Activated CD8-positive, alpha-beta memory T cell treated with anti-CD3 and anti-CD28 coated beads for 4 hours (primary cell): ENCODE measurements around the gene SGTA.
"Not testable (repeated sequence)": the region's sequence is repeated elsewhere in the genome, so short reads cannot be mapped to it uniquely, and the experiment has no call there.

ENCODE experiments used
- DNase-seq, 2 donors: peaks; one replicate each; pipeline ENCODE4 v3.0.0-alpha.2; 2020; ENCODE audit warnings: low read depth in 2 of 2

Gene SGTA

GRCh38 chr19:2726904-2727639 lies 56.0 kb downstream of the SGTA start:
- no peak for DNase-seq

DNA sequence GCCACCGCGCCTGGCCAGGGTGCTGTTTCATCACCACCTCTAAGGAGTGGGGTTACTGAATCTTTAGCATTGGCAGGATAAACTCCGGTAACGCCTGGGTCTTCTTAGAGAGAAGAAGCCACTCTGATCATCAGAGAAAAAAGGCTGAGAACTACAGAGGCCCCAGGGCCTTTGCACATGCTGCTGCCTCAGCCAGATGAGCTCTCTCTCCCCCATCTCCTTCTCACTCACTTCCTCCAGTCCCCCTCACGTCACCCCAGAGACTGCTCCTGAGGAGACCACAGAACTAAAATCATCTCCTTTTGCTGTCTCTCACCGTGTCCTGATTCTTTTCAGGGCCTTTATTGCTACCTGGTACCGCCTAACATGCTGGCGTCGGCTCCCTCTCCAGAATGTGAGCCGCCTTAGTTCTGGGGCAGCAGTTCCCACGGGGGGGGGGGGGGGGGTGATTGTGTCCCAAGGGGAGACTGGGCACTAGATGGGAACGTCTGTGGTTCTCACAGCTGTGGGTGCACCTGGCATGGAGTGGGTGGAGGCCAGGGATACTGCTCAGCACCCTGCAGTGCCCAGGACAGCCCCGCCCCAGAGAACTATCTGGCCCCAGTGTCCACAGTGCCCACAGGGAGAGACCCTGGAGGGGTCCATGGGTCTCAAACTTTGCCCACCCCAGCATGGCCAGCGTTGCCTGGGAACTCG lies 56.8 kb downstream of the SGTA start:
- DNase-seq = no peak

GRCh38 chr19:2724148-2724557 lies 58.9 kb downstream of the SGTA start:
- DNase-seq = no peak

GRCh38 chr19:2723747-2724146 lies 59.3 kb downstream of the SGTA start:
- DNase-seq = no peak

GRCh38 chr19:2723345-2723715 lies 59.7 kb downstream of the SGTA start:
- DNase-seq = no peak

GRCh38 chr19:2722541-2723344 lies 60.3 kb downstream of the SGTA start:
- DNase-seq = no peak

DNA sequence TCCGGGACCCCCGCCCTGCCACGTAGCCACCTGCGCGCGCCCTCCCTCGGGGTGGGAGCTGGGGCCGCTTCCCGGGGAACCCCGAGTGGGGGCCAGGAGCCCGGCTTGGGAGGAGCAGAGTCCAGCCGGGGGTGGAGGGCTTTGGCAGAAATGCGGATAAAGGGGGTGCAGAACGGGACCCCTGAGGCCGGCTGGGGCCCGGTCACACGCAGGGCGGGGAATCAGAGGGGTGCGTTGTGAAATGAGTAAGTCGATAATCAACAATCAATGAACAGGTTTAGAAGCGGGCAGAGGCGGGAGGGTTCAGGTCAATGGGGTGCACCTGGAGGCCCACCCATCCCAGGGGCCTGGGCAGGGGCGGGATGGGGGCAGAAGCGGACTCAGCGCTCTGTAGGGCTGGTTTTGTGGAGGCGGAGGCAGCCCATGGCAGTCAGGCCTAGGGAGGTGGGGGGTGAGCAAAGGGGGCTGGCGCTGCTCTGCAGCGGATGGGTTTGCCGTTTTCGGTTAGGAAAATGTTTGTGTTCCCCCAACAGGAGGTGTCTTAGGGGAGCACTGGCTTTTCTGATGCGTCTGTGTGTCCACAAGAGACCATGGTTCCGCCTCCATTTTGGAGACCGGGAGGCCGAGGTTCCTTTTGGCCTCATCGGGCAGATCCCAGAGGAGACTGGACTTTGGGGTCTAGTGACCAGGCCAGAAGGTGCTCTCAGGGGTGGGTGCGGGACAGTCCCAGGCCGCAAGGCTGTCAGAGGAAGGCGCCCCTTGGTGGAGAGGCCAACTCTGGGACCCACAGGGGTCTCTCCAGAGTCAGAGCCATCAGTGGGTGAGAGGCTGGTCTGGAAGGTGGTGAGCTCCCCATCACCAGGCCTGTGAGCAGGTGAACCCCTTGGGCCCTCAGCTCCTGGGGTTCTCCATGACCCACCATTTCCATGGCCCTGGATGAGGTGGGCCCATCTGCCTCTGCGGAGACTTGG lies 61.2 kb downstream of the SGTA start:
- DNase-seq = no peak

DNA sequence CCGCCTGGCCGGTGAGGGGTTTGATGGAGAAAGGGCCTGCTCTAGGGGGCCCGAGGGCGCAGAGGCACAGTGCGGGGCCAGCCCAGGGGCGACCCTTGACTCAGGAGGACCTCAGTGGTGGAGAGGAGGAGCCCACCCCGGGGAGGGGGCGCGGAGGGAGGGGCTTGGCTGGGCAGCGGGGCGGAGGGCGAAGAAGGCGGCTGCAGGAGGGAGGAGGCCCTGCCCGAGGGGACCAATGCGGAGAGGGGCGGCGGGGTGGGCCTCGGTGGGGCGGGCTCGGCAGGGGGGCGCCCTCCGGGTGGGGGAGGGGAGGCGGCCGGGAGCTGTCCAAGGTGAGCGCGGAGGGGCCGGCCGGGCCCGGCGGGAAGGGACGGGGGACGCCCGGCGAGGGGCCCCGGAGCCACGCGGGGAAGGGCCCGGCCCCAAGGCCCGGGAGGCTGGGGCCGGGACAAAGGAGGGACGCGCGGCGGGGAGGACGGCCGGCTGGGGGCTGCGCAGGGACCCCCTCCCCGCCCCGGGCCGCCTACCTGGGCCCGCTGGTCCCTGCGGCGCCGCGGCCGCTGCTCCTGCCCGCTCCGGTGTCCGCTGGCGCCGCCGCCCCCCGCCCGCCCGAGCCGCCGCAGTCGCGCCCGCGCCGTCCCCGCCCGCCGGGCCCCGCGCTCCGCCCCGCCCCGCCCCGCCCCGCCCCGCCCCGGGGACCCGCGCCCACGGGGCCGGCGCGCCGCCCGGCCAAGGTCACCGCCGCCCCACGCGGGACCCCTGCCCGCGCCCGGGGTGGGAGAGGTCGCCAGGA lies 62.1 kb downstream of the SGTA start, which contains the start of gene DIRAS1:
Gene DIRAS1 (minus strand): TSS at position 596 of the 793 bp plus-strand sequence. CDS start 3,566 bp downstream, outside the sequence.
- no peak for DNase-seq

- no peak for DNase-seq
These were observed 62.9 kb downstream of the SGTA start for GRCh38 chr19:2719920-2720776.

DNA sequence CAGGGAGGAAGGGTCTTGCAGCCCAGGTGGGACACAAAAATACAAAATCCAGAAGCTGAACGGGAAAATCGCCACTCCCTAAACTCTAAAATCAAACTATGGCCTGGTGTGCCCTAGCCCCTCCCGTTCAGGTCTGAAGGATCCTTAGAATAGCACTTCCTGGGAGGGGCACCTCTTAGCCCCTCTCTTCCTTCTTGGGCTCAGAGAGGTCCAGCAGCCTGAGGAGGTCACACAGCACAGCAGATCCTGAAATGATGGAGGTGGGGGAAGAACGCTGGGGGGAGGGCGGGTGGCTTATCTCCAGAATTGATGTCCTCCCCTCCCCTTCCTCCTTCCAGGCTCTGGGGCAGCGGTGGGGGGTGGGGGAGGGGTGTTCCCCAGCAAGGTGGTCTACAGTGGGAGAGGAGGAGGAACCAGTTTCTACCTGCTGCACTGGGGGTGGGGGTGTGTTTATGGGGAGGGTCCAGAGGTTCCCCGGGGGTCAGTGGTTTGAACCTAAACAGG lies 63.8 kb downstream of the SGTA start:
- DNase-seq = no peak

GRCh38 chr19:2717638-2718541 lies 65.2 kb downstream of the SGTA start:
- DNase-seq = no peak

DNA sequence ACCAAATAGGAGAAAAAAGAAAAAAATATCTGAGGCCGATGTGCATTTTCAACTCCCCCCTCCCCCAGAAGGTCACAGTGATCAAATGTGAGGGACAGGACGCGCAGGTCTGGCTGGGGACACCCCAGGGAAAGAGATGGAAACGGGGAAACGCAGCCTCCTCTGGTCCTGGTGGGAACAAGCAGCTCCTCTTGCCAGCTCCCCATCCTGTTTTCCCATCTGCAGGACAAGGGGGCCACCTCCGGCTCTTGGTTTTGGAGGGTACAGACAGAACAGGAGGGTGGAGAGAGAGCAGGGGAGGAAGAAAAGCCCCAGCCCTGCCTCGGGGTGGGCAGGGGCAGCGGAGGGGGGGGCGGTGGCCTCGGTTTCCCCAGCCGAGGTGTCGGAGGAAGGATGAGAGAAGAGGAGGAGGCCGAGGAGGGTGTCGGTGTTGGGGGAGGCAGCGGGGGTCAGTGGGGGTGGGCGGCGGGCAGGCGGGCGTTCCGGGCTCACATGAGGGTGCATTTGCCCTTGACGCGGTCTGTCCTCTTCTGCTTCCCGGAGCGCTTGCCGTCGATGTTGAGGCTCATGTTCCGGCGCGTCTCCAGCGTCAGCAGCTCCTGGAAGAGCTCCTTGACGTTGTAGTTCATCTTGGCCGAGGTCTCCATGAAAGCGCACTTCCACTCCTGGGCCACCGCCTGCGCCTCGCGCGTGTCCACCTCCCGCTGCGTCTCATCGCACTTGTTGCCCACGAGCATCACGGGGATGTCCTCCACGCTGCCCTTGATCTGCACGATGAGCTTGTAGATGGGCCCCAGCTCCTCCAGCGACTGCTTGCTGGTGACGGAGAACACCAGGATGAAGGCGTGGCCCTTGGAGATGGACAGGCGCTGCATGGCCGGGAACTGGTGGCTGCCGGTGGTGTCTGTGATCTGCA lies 66.1 kb downstream of the SGTA start:
- DNase-seq = no peak

DNA sequence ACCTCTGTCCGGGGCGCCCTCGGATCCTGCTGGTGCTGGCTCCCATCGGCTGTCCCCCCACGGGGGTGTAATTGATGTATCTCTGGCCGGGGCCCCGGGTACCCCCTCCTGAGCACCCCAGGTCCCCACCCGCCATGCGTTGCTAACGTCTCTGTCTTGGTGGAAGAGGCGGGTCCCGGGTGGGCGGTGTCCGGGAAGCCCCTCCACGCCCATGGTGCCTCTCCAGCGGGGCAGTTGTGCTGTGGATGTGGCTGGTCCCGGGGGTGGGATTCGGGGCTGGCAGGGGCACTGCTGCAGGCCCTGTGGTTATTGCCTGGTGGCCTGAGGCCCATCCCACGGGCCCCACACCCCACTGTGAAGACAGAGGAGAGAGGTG lies 66.8 kb downstream of the SGTA start:
- no peak for DNase-seq

DNA sequence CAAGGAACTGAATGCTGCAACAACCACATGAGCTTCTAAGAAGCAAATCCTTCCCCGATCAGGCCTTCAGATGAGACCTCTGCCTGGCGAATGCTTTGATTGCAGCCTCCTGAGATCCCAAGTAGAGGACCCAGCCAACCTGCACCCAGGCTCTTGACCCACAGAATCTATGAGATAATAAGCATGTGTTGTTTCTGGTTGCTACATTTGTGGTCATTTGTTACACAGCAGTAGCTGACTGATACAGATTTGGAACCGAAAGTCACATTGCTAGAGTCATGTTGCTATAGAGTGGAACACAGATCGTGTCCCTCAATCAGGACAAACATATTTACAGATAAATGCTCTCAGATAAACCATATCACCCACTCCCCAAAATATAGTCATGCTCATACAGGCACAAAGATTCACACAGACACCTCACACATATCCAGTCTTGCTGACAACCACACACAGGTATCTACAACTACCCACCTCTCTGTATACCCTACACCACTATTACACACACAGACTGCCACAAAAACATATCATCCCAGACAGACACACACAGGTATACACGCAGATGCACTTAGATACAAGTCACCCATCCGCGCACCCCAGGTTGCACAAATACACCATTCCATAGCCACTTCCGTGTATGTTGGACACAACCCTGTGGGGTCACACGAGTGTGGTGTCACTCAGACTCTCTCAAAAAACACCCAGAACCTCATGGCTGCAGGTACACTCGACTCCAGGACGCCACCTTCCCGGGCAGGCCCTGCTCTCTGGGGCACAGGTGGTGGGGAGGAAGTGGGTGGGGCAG lies 67.4 kb downstream of the SGTA start:
- DNase-seq = no peak

GRCh38 chr19:2714531-2715269 lies 68.4 kb downstream of the SGTA start:
- no peak for DNase-seq

GRCh38 chr19:2714102-2714501 lies 69.0 kb downstream of the SGTA start:
- DNase-seq = not testable (repeated sequence)
